GM18502 (cell line): ENCODE data around the gene RMC1.

ENCODE experiments used
- ATAC-seq: cut with Tn5 transposase; IDR thresholded peaks from one replicate; pipeline ENCODE4 v1.9.1; 2021; ENCODE audit warnings: mild to moderate bottlenecking; ENCODE audit not compliant: unreplicated experiment, poor library complexity

The RMC1 gene

GRCh38 chr18:23578891-23579653 lies 75.8 kb downstream of the RMC1 start:
- no peak for ATAC-seq

- ATAC-seq: no peak
Measured at GRCh38 chr18:23580677-23581367, 77.5 kb downstream of the RMC1 start.
